SK-N-SH (cell line): ENCODE measurements around the gene FAM151B. TPM values are rescaled to one million over a fixed set of nuclear protein-coding genes. Genes with fewer than 3 reads are reported as not detected.

Source experiments
- CTCF ChIA-PET: fragments of 300-600, 350-600 bp; formaldehyde crosslinking; extraction: SDS; loops from one replicate; lab custom pipeline; 2021; lab: Yijun Ruan, JAX
- POLR2A ChIA-PET: fragments of 350-600 bp; sonication (Branson Sonifier 250); formaldehyde crosslinking; extraction: SDS; loops from one replicate; lab custom pipeline; 2020; ENCODE audit warnings: antibody characterized with exemption, inconsistent platforms; lab: Yijun Ruan, JAX
- DNase-seq: peaks from one replicate; pipeline ENCODE4 v3.0.0; 2012
- H2AFZ ChIP-seq: fragments of 200-600 bp; sonication (generic); 2 replicates; pipeline ENCODE4 v1.8.1; 2016; ENCODE audit warnings: antibody characterized with exemption, mild to moderate bottlenecking, low read depth
- H3F3A ChIP-seq: fragments of 200-600 bp; sonication (generic); replicated peaks from 2 replicates; pipeline ENCODE3; 2016; ENCODE audit warnings: antibody characterized with exemption, mild to moderate bottlenecking; ENCODE audit not compliant: insufficient read depth
- H3K27ac ChIP-seq, 2 experiments: fragments of 200-500 bp in 1 of 2; fragments of 200-600 bp in 1 of 2; sonication (Bioruptor generic) in 1 of 2; sonication (generic), shearing (Covaris generic) in 1 of 2; 2 replicates each; pipeline versions ENCODE4 v1.5.1 to v1.6.1; 2014 to 2016; ENCODE audit warnings: low read depth in 2 of 2, inconsistent platforms in 1 of 2, low read length in 1 of 2, mild to moderate bottlenecking in 1 of 2, mixed read lengths in 1 of 2
- H3K27me3 ChIP-seq: fragments of 200-600 bp; sonication (generic), shearing (Covaris generic); 2 replicates; pipeline ENCODE4 v1.6.1; 2016; ENCODE audit warnings: mixed run types; ENCODE audit not compliant: insufficient read depth
- H3K36me3 ChIP-seq, 2 experiments: fragments of 200-500 bp in 1 of 2; fragments of 200-600 bp in 1 of 2; sonication (Bioruptor generic) in 1 of 2; sonication (generic) in 1 of 2; replicated peaks in 1 of 2; 2 replicates each; pipeline versions ENCODE3 to v1.5.1; 2014 to 2016; ENCODE audit warnings: low read length in 1 of 2, mild to moderate bottlenecking in 1 of 2; ENCODE audit not compliant: insufficient read depth in 2 of 2, control insufficient read depth in 1 of 2
- H3K4me1 ChIP-seq, 2 experiments: fragments of 200-500 bp in 1 of 2; fragments of 200-600 bp in 1 of 2; sonication (Bioruptor generic) in 1 of 2; sonication (generic), shearing (Covaris generic) in 1 of 2; 2 replicates each; pipeline versions ENCODE4 v1.5.1 to v1.6.1; 2014 to 2016; ENCODE audit warnings: low read depth in 1 of 2, low read length in 1 of 2, mixed run types in 1 of 2; ENCODE audit not compliant: insufficient read depth in 2 of 2, control insufficient read depth in 1 of 2
- H3K4me2 ChIP-seq: fragments of 200-600 bp; sonication (generic), shearing (Covaris generic); 2 replicates; pipeline ENCODE4 v1.6.1; 2017; ENCODE audit warnings: mixed run types
- H3K4me3 ChIP-seq, 2 experiments: fragments of 200-500 bp in 1 of 2; fragments of 200-600 bp in 1 of 2; sonication (Bioruptor generic) in 1 of 2; sonication (generic), shearing (Covaris generic) in 1 of 2; 2 replicates each; pipeline versions ENCODE4 v1.5.1 to v1.8.1; 2014 to 2016; ENCODE audit warnings: low read depth in 2 of 2, inconsistent platforms in 1 of 2, low read length in 1 of 2, mild to moderate bottlenecking in 1 of 2, mixed read lengths in 1 of 2, moderate library complexity in 1 of 2
- H3K79me2 ChIP-seq: fragments of 200-600 bp; sonication (generic); 2 replicates; pipeline ENCODE4 v1.8.1; 2017; ENCODE audit warnings: mild to moderate bottlenecking; ENCODE audit not compliant: insufficient read depth
- H3K9ac ChIP-seq: fragments of 200-600 bp; sonication (generic); 2 replicates; pipeline ENCODE4 v1.6.1; 2017; ENCODE audit warnings: mixed run types
- H3K9me2 ChIP-seq: fragments of 200-600 bp; sonication (generic); 2 replicates; pipeline ENCODE4 v1.6.1; 2017; ENCODE audit warnings: mixed run types
- H3K9me3 ChIP-seq: fragments of 200-600 bp; sonication (generic); 2 replicates; pipeline ENCODE4 v1.6.1; 2017; ENCODE audit warnings: mixed run types, mild to moderate bottlenecking, moderate library complexity
- H4K20me1 ChIP-seq: fragments of 200-600 bp; sonication (generic); 2 replicates; pipeline ENCODE4 v1.6.1; 2017; ENCODE audit warnings: mild to moderate bottlenecking, mixed run types; ENCODE audit not compliant: insufficient read depth
- EZH2phosphoT487 ChIP-seq: fragments of 200-600 bp; sonication (generic); IDR thresholded peaks from 2 replicates; pipeline ENCODE4 v1.6.1; 2017; ENCODE audit warnings: low read depth, mixed run types, mild to moderate bottlenecking, antibody characterized with exemption, moderate library complexity, borderline replicate concordance
- FOSL2 ChIP-seq: IDR thresholded peaks from 2 replicates; pipeline ENCODE4 v1.4.0; 2012; ENCODE audit warnings: low read depth, mild to moderate bottlenecking, moderate library complexity, borderline replicate concordance
- FOXJ3 ChIP-seq: sonication (generic); formaldehyde crosslinking; IDR thresholded peaks from 2 replicates; pipeline ENCODE4 v1.5.1; 2020; ENCODE audit warnings: mild to moderate bottlenecking, missing genetic modification reagents
- FOXM1 ChIP-seq: IDR thresholded peaks from 2 replicates; pipeline ENCODE4 v1.4.0; 2012; ENCODE audit warnings: low read depth, mild to moderate bottlenecking
- GABPA ChIP-seq: IDR thresholded peaks from 2 replicates; pipeline ENCODE4 v1.4.0; 2012; ENCODE audit warnings: low read depth, mild to moderate bottlenecking
- NRF1 ChIP-seq: IDR thresholded peaks from 2 replicates; pipeline ENCODE4 v1.6.1; 2012; ENCODE audit warnings: low read depth, mild to moderate bottlenecking, low read length
- POLR2AphosphoS5 ChIP-seq: IDR thresholded peaks from 2 replicates; pipeline ENCODE4 v1.6.1; 2012; ENCODE audit warnings: low read depth, low read length
- RAD21 ChIP-seq: IDR thresholded peaks from 2 replicates; pipeline ENCODE4 v1.6.1; 2012; ENCODE audit warnings: mild to moderate bottlenecking, low read length
- RFX5 ChIP-seq: IDR thresholded peaks from 2 replicates; pipeline ENCODE4 v1.6.1; 2012; ENCODE audit warnings: mild to moderate bottlenecking, improper control_type of control experiment, low read length
- RXRA ChIP-seq: IDR thresholded peaks from 2 replicates; pipeline ENCODE4 v1.4.0; 2012; ENCODE audit warnings: low read depth, mild to moderate bottlenecking, borderline replicate concordance
- SIN3A ChIP-seq: IDR thresholded peaks from 2 replicates; pipeline ENCODE4 v1.6.1; 2012; ENCODE audit warnings: low read depth, mild to moderate bottlenecking, low read length, moderate library complexity, borderline replicate concordance
- TAF1 ChIP-seq: IDR thresholded peaks from 2 replicates; pipeline ENCODE4 v1.6.1; 2012; ENCODE audit warnings: low read depth, mild to moderate bottlenecking, low read length, moderate library complexity, borderline replicate concordance
- WGBS: methylation state at CpG from one replicate; pipeline ENCODE4 v1.1.6; 2017; ENCODE audit warnings: low lambda C conversion rate; 5-methylcytosine and 5-hydroxymethylcytosine counted together
- polyA plus RNA-seq, 3 experiments: library from polyadenylated mRNA; depleted of rRNA; stranded (reverse); fragments of >200 nt; gene quantifications; 2 replicates each; pipeline ENCODE4 v1.2.3, GENCODE V29; 2012
- TF ChIP-seq, protein P1 (sequence below): fragments of 200-600 bp; sonication (generic); IDR thresholded peaks from 2 replicates; pipeline ENCODE4 v1.6.1; 2017; ENCODE audit warnings: antibody characterized with exemption, mild to moderate bottlenecking, moderate library complexity
- TF ChIP-seq, protein P2 (sequence below): IDR thresholded peaks from 2 replicates; pipeline ENCODE4 v1.4.0; 2012; ENCODE audit warnings: low read depth, borderline replicate concordance
- TF ChIP-seq, protein P3 (sequence below): IDR thresholded peaks from 2 replicates; pipeline ENCODE4; 2012

FAM151B gene
- polyA plus RNA-seq, 1 of the 3 experiments (the other 2 are of a cell fraction), result 1.2 TPM

DNA sequence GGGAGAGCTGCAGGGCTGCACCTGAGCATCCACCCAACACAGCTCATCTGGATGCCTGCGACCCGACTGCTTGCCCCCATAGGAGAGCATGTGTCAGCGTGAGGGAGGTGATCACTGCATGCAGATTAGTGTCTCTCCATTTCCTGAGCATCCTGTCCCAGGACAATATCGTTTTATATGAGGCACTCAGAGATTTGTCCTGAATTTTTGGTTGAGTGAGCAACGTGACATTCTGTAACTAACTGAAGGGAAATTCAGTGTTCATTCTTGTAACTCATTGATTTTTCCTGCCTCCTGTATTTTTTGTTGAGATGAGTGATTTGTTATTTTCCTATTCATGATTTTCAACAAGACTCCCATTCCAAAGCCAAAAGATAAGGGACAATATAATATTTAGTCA lies 102.9 kb downstream of the FAM151B start (continued):
- TF ChIP-seq, protein P1, sequence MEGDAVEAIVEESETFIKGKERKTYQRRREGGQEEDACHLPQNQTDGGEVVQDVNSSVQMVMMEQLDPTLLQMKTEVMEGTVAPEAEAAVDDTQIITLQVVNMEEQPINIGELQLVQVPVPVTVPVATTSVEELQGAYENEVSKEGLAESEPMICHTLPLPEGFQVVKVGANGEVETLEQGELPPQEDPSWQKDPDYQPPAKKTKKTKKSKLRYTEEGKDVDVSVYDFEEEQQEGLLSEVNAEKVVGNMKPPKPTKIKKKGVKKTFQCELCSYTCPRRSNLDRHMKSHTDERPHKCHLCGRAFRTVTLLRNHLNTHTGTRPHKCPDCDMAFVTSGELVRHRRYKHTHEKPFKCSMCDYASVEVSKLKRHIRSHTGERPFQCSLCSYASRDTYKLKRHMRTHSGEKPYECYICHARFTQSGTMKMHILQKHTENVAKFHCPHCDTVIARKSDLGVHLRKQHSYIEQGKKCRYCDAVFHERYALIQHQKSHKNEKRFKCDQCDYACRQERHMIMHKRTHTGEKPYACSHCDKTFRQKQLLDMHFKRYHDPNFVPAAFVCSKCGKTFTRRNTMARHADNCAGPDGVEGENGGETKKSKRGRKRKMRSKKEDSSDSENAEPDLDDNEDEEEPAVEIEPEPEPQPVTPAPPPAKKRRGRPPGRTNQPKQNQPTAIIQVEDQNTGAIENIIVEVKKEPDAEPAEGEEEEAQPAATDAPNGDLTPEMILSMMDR, result no peak
- TF ChIP-seq RAD21 (no peak), FOXM1 (no peak)

DNA sequence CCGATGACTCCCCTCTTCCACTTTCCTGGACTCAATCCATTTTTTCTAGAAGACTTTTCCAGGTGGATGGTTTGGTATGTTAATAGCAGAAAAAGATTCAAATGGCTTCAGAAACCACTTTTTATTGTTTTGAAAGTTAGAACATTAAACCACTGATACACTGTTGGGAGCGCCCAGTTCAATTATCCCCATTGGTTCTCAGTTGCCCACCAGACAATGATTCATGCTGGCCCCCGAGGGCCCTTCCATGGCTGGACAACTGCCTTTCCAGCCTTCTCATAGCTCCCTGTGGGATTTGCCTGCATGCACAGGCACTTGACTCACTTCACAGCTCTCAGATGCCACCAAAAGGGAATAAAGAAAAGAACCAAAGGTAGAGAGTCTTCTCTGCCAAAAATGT lies 103.5 kb downstream of the FAM151B start:
- 76% methylated on average over 3 of the region's 3 CpGs for WGBS

More for the DNA sequence above, 103.5 kb downstream of the FAM151B start:
- H3K4me2 ChIP-seq, result no peak overlapping the region
- no peaks in the 10 kb centered on the region for H3F3A ChIP-seq
- no peak for DNase-seq
- H3K9me2 ChIP-seq, result no peaks in the 10 kb centered on the region
- TF ChIP-seq EZH2phosphoT487, result no peak
- TF ChIP-seq GABPA, result no peak
- TF ChIP-seq FOXJ3 (CRISPR knock-in tag), result no peak
- TF ChIP-seq, protein P2, sequence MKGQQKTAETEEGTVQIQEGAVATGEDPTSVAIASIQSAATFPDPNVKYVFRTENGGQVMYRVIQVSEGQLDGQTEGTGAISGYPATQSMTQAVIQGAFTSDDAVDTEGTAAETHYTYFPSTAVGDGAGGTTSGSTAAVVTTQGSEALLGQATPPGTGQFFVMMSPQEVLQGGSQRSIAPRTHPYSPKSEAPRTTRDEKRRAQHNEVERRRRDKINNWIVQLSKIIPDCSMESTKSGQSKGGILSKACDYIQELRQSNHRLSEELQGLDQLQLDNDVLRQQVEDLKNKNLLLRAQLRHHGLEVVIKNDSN, result no peak
- no peak for TF ChIP-seq TAF1
- TF ChIP-seq FOSL2, result no peak
- no peak for TF ChIP-seq NRF1
- no peak for TF ChIP-seq RAD21
- TF ChIP-seq RFX5, result no peak
- TF ChIP-seq, protein P1, result no peak
- TF ChIP-seq, protein P3, sequence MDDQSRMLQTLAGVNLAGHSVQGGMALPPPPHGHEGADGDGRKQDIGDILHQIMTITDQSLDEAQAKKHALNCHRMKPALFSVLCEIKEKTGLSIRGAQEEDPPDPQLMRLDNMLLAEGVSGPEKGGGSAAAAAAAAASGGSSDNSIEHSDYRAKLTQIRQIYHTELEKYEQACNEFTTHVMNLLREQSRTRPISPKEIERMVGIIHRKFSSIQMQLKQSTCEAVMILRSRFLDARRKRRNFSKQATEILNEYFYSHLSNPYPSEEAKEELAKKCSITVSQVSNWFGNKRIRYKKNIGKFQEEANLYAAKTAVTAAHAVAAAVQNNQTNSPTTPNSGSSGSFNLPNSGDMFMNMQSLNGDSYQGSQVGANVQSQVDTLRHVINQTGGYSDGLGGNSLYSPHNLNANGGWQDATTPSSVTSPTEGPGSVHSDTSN, result no peak
- TF ChIP-seq RXRA, result no peak
- no peak for TF ChIP-seq SIN3A
- TF ChIP-seq POLR2AphosphoS5, result no peak
- no peaks in the 10 kb centered on the region for H3K9me3 ChIP-seq
- CTCF ChIA-PET, result no interaction called here
- no peaks in the 10 kb centered on the region for H3K27me3 ChIP-seq
- no peak overlapping the region for H3K27ac ChIP-seq
- H3K79me2 ChIP-seq, result no peaks in the 10 kb centered on the region
- no peak overlapping the region for H2AFZ ChIP-seq
- H3K4me3 ChIP-seq, result no peak overlapping the region
- H3K9ac ChIP-seq, result no peak overlapping the region
- H3K4me1 ChIP-seq, result no peaks in the 10 kb centered on the region
- POLR2A ChIA-PET, result no interaction called here
- no peaks in the 10 kb centered on the region for H4K20me1 ChIP-seq
- H3K36me3 ChIP-seq, result no peaks in the 10 kb centered on the region
